ENCODE results near the gene NLN.

Gene NLN

GRCh38 chr5:65855766-65856315 is 133.8 kb downstream of the NLN start:
- Histone ChIP-seq H3K4me2 (no peak overlapping the region), H3K4me1 (ENCODE audit: low read depth, poor library complexity, severe bottlenecking) (no peaks in the 10 kb centered on the region), H3K27me3 (ENCODE audit: insufficient read depth, low read depth) (no peaks in the 10 kb centered on the region), H3K27ac (no peak overlapping the region), H4K20me1 (ENCODE audit: insufficient read depth) (no peaks in the 10 kb centered on the region), H3K79me2 (ENCODE audit: insufficient read depth, low read depth) (no peaks in the 10 kb centered on the region), H3K9ac (no peak overlapping the region), H2AFZ (ENCODE audit: low read depth) (no peak overlapping the region), H3K4me3 (IDR thresholded peaks at IDR 0.05; ENCODE audit: insufficient read depth, low read depth, low read length) (no peak overlapping the region), H3K36me3 (ENCODE audit: insufficient read depth) (no peaks in the 10 kb centered on the region)
- TF ChIP-seq, protein P1, sequence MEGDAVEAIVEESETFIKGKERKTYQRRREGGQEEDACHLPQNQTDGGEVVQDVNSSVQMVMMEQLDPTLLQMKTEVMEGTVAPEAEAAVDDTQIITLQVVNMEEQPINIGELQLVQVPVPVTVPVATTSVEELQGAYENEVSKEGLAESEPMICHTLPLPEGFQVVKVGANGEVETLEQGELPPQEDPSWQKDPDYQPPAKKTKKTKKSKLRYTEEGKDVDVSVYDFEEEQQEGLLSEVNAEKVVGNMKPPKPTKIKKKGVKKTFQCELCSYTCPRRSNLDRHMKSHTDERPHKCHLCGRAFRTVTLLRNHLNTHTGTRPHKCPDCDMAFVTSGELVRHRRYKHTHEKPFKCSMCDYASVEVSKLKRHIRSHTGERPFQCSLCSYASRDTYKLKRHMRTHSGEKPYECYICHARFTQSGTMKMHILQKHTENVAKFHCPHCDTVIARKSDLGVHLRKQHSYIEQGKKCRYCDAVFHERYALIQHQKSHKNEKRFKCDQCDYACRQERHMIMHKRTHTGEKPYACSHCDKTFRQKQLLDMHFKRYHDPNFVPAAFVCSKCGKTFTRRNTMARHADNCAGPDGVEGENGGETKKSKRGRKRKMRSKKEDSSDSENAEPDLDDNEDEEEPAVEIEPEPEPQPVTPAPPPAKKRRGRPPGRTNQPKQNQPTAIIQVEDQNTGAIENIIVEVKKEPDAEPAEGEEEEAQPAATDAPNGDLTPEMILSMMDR (conservative IDR thresholded peaks at IDR 0.05; ENCODE audit: low read depth, low read length) = no peak

GRCh38 chr5:65856520-65856919 is 134.5 kb downstream of the NLN start:
- no peak overlapping the region for H3K27ac ChIP-seq
- peaks cover 7% of the 10 kb centered on the region for H3K4me1 ChIP-seq (ENCODE audit: low read depth, poor library complexity, severe bottlenecking)
- H3K9ac ChIP-seq = no peak overlapping the region
- H3K36me3 ChIP-seq (ENCODE audit: insufficient read depth) = no peaks in the 10 kb centered on the region
- H2AFZ ChIP-seq (ENCODE audit: low read depth) = no peak overlapping the region
- no peak overlapping the region for H3K4me3 ChIP-seq (IDR thresholded peaks at IDR 0.05; ENCODE audit: insufficient read depth, low read depth, low read length)
- no peak overlapping the region for H3K4me2 ChIP-seq
- H3K27me3 ChIP-seq (ENCODE audit: insufficient read depth, low read depth) = no peaks in the 10 kb centered on the region
- no peaks in the 10 kb centered on the region for H4K20me1 ChIP-seq (ENCODE audit: insufficient read depth)
- TF ChIP-seq, protein P1 (conservative IDR thresholded peaks at IDR 0.05; ENCODE audit: low read depth, low read length) = no peak
- H3K79me2 ChIP-seq (ENCODE audit: insufficient read depth, low read depth) = no peaks in the 10 kb centered on the region

DNA sequence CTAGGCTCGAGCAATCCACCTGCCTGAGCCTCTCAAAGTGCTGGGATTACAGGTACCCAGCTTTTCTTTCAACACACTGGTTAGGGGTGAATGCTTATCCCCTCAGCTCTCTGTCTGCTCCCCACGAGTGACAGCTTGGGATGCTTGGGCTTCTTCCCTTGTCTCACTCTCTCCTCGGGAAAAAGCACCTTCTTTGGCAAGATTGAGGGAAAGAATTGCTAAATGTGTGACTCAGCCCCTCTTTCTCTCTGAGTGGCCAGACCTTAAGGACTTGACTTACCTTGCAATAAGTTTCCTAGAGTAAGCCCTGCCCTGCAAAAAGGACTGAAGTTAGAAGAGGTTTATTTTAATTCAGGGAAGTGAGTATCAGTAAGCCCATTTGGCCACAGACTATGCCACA is 136.3 kb downstream of the NLN start:
- Histone ChIP-seq H3K36me3 (ENCODE audit: insufficient read depth) (no peaks in the 10 kb centered on the region), H3K79me2 (ENCODE audit: insufficient read depth, low read depth) (no peaks in the 10 kb centered on the region), H3K4me2 (no peak overlapping the region), H3K27ac (no peak overlapping the region), H3K27me3 (ENCODE audit: insufficient read depth, low read depth) (no peaks in the 10 kb centered on the region), H3K9ac (no peak overlapping the region), H3K4me3 (IDR thresholded peaks at IDR 0.05; ENCODE audit: insufficient read depth, low read depth, low read length) (no peak overlapping the region), H2AFZ (ENCODE audit: low read depth) (no peak overlapping the region), H3K4me1 (ENCODE audit: low read depth, poor library complexity, severe bottlenecking) (peaks cover 21% of the 10 kb centered on the region), H4K20me1 (ENCODE audit: insufficient read depth) (no peaks in the 10 kb centered on the region)
- TF ChIP-seq, protein P1 (conservative IDR thresholded peaks at IDR 0.05; ENCODE audit: low read depth, low read length) = no peak

- Histone ChIP-seq H3K4me1 (ENCODE audit: low read depth, poor library complexity, severe bottlenecking) (peaks cover 21% of the 10 kb centered on the region), H3K79me2 (ENCODE audit: insufficient read depth, low read depth) (no peaks in the 10 kb centered on the region), H3K4me2 (peak overlapping the region; percentile 4; the same call in 1 of the 2 replicates), H3K9ac (no peak overlapping the region), H3K4me3 (IDR thresholded peaks at IDR 0.05; ENCODE audit: insufficient read depth, low read depth, low read length) (no peak overlapping the region), H2AFZ (ENCODE audit: low read depth) (no peak overlapping the region), H3K27me3 (ENCODE audit: insufficient read depth, low read depth) (no peaks in the 10 kb centered on the region), H4K20me1 (ENCODE audit: insufficient read depth) (no peaks in the 10 kb centered on the region), H3K27ac (no peak overlapping the region), H3K36me3 (ENCODE audit: insufficient read depth) (no peaks in the 10 kb centered on the region)
- TF ChIP-seq, protein P1 (conservative IDR thresholded peaks at IDR 0.05; ENCODE audit: low read depth, low read length) = no peak
Measured at GRCh38 chr5:65861830-65862241, 139.8 kb downstream of the NLN start.

Data from KMS-11 (cell line).